Glutamatergic neuron (in vitro differentiated cells): ENCODE data around the gene TRIM62. TPM values are rescaled to one million over a fixed set of nuclear protein-coding genes. Genes with fewer than 3 reads are reported as not detected.

Source experiments
- DNase-seq: peaks from one replicate; pipeline ENCODE4 v3.0.0; 2022
- H3K27ac Mint-ChIP-seq: one replicate; pipeline ENCODE4 v1.8.0; 2020; ENCODE audit warnings: mild to moderate bottlenecking, mixed read lengths, inconsistent platforms; ENCODE audit not compliant: unreplicated experiment
- H3K27me3 Mint-ChIP-seq: one replicate; pipeline ENCODE4 v1.8.0; 2020; ENCODE audit warnings: mild to moderate bottlenecking, moderate library complexity, mixed read lengths, inconsistent platforms; ENCODE audit not compliant: unreplicated experiment
- H3K36me3 Mint-ChIP-seq: one replicate; pipeline ENCODE4 v1.8.0; 2020; ENCODE audit warnings: mild to moderate bottlenecking, mixed read lengths, inconsistent platforms; ENCODE audit not compliant: unreplicated experiment
- H3K4me1 Mint-ChIP-seq: one replicate; pipeline ENCODE4 v1.8.0; 2020; ENCODE audit warnings: mild to moderate bottlenecking, low read depth, mixed read lengths, inconsistent platforms; ENCODE audit not compliant: unreplicated experiment
- H3K4me3 Mint-ChIP-seq: one replicate; pipeline ENCODE4 v1.8.0; 2020; ENCODE audit warnings: mild to moderate bottlenecking, mixed read lengths, inconsistent platforms; ENCODE audit not compliant: unreplicated experiment
- H3K9me3 Mint-ChIP-seq: one replicate; pipeline ENCODE4 v1.8.0; 2020; ENCODE audit warnings: mild to moderate bottlenecking, moderate library complexity, mixed read lengths, inconsistent platforms; ENCODE audit not compliant: unreplicated experiment
- CTCF ChIP-seq: fragments of 200-600 bp; sonication (generic); IDR thresholded peaks from one replicate; pipeline ENCODE4 v1.5.0; 2021; ENCODE audit not compliant: partially characterized antibody, unreplicated experiment
- total RNA-seq: library from RNA; stranded (reverse); fragmentation: NEBNext Ultra II Directional; extraction: Animal tissue kit (Norgen Biotek cat#: 25700); gene quantifications from one replicate; pipeline ENCODE4 v1.2.1, GENCODE V29; 2021; ENCODE audit not compliant: unreplicated experiment

TRIM62 gene
- total RNA-seq, 1 donor from 2014 or later, result 95.7 TPM

- DNase-seq, result peak; percentile 77
- peaks cover 24% of the 10 kb centered on the region for H3K27me3 Mint-ChIP-seq
- H3K4me3 Mint-ChIP-seq, result peak overlapping the region; percentile 92
- peak; percentile 23 for TF ChIP-seq CTCF
- H3K36me3 Mint-ChIP-seq, result no peaks in the 10 kb centered on the region
- H3K9me3 Mint-ChIP-seq, result peaks cover 30% of the 10 kb centered on the region
- H3K27ac Mint-ChIP-seq, result peak overlapping the region; percentile 97
- H3K4me1 Mint-ChIP-seq, result peaks cover 54% of the 10 kb centered on the region
Measured at GRCh38 chr1:33180911-33181890, 642 bp downstream of the TRIM62 start.

GRCh38 chr1:33180226-33180910 is 1.5 kb downstream of the TRIM62 start:
- TF ChIP-seq CTCF, result no peak
- Mint-ChIP-seq H3K4me1 (peaks cover 60% of the 10 kb centered on the region), H3K27me3 (peaks cover 24% of the 10 kb centered on the region), H3K27ac (peak overlapping the region; percentile 99), H3K36me3 (no peaks in the 10 kb centered on the region), H3K9me3 (peaks cover 33% of the 10 kb centered on the region), H3K4me3 (peak overlapping the region; percentile 100)
- DNase-seq, result peak; percentile 94

GRCh38 chr1:33178836-33179439 is 2.9 kb downstream of the TRIM62 start:
- peak overlapping the region; percentile 99 for H3K27ac Mint-ChIP-seq
- no peak for TF ChIP-seq CTCF
- H3K9me3 Mint-ChIP-seq, result peaks cover 33% of the 10 kb centered on the region
- peaks cover 26% of the 10 kb centered on the region for H3K27me3 Mint-ChIP-seq
- no peak for DNase-seq
- peak overlapping the region; percentile 100 for H3K4me3 Mint-ChIP-seq
- peaks cover 59% of the 10 kb centered on the region for H3K4me1 Mint-ChIP-seq
- no peaks in the 10 kb centered on the region for H3K36me3 Mint-ChIP-seq

- H3K27me3 Mint-ChIP-seq, result peaks cover 23% of the 10 kb centered on the region
- peaks cover 35% of the 10 kb centered on the region for H3K9me3 Mint-ChIP-seq
- peak overlapping the region; percentile 100 for H3K4me3 Mint-ChIP-seq
- peak overlapping the region; percentile 99 for H3K27ac Mint-ChIP-seq
- DNase-seq, result no peak
- H3K36me3 Mint-ChIP-seq, result no peaks in the 10 kb centered on the region
- H3K4me1 Mint-ChIP-seq, result peaks cover 54% of the 10 kb centered on the region
- TF ChIP-seq CTCF, result no peak
Measured at GRCh38 chr1:33177996-33178540, 3.8 kb downstream of the TRIM62 start.
